HG03025 (cell line): ENCODE measurements around the gene ZNF385D.

Source experiments
- ATAC-seq: cut with Tn5 transposase; IDR thresholded peaks from one replicate; pipeline ENCODE4 v1.9.1; 2021; ENCODE audit warnings: mild to moderate bottlenecking, moderate library complexity; ENCODE audit not compliant: unreplicated experiment, low FRiP score

ZNF385D gene

GRCh38 chr3:21618695-21619094 is 132.3 kb downstream of the ZNF385D start:
- no peak for ATAC-seq

GRCh38 chr3:21613372-21614070 is 137.5 kb downstream of the ZNF385D start:
- ATAC-seq = no peak

GRCh38 chr3:21601178-21601577 is 149.8 kb downstream of the ZNF385D start:
- ATAC-seq = no peak

GRCh38 chr3:21599890-21600289 is 151.1 kb downstream of the ZNF385D start:
- no peak for ATAC-seq

- ATAC-seq = no peak
These were observed 158.2 kb downstream of the ZNF385D start for GRCh38 chr3:21592828-21593227.

DNA sequence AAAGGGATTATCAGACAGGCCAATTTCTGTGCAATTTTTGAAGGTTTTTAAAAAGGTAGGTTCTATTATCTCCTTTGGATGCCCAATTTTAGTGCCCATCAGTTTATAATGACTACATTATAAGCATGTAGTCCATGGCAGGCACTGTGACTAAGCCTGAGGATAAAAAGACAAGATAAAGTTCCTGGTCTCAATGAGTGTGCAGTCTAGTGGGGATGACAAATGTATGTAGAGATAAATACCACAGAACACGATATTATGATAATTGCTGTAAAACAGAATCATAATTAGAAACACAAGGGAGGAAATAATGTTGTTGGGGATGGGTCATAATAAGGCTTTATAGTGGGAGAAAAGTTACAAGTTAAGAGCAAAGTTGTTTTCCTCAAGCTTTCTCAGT is 163.1 kb downstream of the ZNF385D start:
- ATAC-seq = no peak

GRCh38 chr3:21585216-21585740 is 165.7 kb downstream of the ZNF385D start:
- ATAC-seq = no peak

- no peak for ATAC-seq
These were observed 177.7 kb downstream of the ZNF385D start for GRCh38 chr3:21573291-21573690.

DNA sequence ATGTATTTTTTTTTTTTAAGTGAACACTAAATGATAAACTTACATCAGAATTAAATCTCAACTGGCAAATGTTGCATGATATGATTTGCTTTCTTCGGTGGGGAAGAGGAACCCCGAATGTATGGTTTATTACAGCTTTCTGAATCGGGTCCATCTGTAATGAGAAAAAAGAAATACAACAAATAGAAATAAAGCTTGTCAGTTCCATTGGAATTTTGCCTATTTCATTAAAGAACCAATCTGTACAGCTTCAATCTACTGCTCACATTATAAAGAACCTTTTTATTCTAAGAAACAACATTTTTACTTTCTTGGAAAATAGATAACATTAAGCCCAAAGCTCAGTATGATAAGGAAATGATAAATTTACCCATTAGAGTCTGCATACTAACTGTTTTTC is 186.5 kb downstream of the ZNF385D start:
- no peak for ATAC-seq

DNA sequence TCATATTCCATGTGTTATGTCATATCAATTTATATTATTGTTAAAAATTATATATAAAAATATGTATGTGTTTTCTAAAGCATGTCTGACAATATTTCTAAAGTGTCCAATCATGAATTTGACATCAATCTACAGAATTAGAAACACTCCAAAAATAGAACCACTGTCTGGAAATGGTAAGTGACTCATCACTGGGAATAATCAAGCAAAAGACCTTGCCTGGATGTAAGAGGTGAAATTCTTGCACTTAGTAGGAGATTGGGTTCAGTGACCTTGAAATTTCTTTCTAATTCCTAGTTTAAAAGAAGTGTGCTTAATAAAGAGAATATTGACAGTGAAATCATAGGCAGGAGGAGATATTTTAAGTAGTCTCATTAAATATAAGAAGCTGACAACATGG is 188.8 kb downstream of the ZNF385D start:
- no peak for ATAC-seq

DNA sequence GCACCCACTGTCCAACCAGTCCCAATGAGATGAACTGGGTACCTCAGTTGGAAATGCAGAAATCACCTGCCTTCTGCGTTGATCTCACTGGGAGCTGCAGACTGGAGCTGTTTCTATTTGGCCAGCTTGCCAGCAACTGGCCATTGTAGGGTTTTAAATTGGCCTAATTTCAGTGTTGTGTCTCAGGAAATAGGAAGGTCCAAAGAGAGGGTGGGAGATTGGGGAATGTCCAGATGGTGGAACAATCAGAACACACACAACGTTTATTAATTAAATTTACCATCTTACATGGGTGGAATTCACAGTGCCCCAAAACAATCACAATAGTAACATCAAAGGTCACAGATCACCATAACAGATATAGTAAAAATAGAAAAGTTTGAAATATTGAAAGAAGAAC is 189.5 kb downstream of the ZNF385D start:
- no peak for ATAC-seq

GRCh38 chr3:21551019-21551418 is 200.0 kb downstream of the ZNF385D start:
- ATAC-seq = no peak

DNA sequence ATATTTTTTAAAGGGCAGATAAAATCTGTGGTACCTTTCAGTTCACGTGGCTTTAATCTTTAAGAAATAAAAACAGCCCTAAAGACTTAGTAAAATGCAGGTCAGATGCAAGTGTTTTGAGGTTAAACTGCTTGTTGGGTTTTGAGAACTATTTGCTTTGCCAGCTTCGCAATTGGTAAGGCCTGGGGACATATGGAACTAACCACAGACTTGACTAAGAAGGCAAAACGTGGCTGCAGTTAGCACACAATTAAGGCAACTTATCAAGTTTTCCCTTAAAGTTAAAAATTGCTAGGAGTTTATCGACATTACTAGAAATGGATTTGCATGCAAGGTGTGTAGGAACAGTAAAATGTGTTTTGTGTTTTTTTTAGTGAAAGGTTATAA is 206.9 kb downstream of the ZNF385D start:
- no peak for ATAC-seq

DNA sequence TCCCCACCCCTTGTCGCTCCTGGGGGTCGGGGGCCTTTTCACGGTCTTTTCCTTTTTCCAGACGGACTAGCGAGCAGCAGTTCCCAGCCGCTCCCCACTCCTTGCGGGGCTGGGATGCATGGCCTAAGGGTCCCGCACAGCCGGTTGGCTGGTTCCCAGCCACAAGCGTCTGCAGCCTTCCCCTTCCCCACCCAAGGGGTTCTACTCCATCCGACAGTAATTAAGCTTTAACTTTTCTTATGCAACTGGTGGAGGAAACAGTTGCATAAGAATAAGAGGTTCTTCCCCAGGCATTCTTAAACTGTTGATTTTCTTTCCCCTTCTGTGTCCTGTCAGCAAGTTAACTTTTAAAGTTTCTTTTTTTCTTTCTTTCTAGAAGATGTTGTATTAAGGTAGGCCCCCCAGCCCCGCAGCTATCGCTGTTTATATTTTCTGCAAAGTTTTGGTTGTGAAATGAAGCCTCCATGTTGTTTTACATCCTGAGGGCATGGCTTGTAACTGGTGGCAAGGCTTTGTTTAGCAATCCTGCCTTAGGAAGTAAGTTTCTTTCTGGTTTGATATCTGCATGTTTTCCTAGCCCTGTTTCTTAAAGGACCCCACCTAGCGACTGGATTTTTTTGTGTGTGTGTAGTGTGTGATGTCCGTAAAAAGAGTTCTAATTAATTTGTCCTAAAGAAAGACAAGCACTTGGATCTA is 207.5 kb downstream of the ZNF385D start:
- no peak for ATAC-seq

GRCh38 chr3:21542656-21543379 is 208.2 kb downstream of the ZNF385D start:
- no peak for ATAC-seq

- ATAC-seq = no peak
These were observed 210.7 kb downstream of the ZNF385D start for GRCh38 chr3:21540265-21540664.

- no peak for ATAC-seq
These were observed 216.5 kb downstream of the ZNF385D start for GRCh38 chr3:21534462-21534861.

DNA sequence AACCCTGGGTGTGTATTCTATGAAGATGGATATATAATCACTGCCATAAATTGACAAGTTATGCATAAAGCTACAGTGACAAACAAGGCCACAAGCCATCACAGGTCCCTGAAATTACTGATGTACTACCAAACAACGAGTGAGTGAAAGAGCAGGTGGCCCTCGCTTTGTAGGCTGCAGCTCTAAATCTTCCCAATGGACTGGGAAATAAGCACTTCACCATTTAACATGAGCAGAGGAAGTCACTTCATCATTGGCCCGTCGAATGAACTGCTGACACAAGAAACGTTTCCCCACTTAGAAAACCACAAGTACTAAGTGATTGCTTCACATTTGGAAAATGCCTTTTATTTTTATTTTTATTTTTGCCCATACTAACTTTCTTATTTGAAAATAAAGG is 218.0 kb downstream of the ZNF385D start:
- no peak for ATAC-seq

GRCh38 chr3:21531909-21532308 is 219.1 kb downstream of the ZNF385D start:
- ATAC-seq = no peak

DNA sequence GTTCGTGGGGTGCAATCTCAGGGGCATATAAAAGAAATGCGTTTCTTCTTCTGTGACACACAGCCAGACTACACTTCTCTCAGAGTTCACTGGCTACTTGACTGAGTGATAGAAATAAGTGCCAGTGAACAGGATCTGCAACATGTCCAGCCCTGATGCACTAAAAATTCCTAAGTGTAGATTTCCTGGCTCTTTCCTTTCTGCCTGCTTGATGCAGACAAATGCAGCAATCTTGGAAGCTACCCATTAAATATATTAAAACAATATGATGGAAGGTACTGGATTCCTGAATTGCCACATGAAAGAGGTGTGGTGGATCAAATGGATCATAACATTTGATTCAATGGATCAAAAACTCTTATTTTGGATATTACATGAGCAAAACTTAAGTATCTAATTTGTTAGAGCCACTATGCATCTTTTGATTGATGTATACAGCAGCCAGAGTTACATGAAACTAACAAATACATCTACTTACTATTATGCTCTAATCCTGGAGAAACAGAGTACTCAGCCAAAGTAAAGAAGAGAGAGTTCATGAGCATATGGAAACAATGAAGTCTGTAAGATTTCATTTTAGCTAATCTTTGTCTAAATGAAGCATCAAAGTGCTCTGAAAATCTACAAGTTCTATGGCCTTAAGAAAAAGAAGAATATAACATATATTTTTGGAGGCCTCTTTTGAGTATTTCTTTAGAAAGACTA is 222.6 kb downstream of the ZNF385D start:
- ATAC-seq = no peak

GRCh38 chr3:21526461-21526860 is 224.5 kb downstream of the ZNF385D start:
- no peak for ATAC-seq
